HPDE6-E6E7 (cell line): ENCODE measurements around the gene YARS1.

Experiments
- DNase-seq: peaks from one replicate; pipeline ENCODE4 v3.0.0; 2011; ENCODE audit warnings: missing footprints; ENCODE audit errors: extremely low spot score

Gene YARS1

DNA sequence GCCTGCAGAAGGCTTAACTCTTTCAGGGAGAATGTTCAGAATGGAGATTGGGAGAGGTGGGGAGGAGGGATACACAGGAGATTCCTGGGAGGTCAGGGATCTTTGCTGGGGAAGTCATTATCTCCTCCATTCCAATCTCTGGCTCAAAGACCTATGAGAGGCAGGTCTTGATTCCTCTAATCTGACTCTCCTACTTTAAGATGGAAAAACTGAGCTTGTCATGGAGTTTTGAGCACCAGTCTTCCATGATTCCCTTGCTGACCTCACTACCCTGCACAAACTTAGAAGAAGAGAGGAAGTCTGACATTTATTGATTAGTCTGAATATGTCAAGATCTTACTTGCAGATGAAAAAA is 73.1 kb downstream of the YARS1 start:
- no peak for DNase-seq

DNA sequence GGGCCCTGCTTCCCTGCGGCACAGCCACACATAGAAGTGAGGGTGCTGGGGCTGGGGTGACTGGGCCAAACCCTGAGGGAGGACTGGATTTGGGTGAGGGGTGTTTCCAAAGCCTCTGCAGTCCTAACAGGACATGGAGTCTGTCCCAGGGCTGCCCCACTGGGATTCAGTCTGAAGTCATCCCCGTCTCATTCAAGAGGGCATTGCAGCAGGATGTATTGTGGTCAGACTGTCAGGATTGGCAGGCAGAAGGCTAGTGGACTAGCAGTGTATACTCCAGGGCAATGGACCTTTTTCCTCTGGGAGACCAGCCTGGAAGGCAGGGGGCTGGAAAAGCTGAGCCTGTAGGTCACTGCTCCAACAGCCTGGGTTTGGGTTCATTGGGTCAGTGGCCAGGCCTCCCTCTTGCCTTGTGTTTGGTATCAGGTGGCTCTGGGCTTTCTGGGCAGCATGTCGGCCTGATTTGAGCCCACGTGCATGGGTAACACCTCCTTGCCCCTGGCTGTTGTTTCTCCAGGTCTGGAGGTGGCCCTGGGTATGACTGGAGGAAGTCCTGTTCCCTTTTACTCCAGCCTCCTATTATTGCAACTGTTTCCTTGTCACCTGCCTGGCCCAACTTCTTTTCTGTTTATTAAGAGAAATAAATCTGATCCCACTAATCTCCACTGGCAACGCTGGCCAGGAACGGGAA is 73.6 kb downstream of the YARS1 start:
- DNase-seq = no peak

DNA sequence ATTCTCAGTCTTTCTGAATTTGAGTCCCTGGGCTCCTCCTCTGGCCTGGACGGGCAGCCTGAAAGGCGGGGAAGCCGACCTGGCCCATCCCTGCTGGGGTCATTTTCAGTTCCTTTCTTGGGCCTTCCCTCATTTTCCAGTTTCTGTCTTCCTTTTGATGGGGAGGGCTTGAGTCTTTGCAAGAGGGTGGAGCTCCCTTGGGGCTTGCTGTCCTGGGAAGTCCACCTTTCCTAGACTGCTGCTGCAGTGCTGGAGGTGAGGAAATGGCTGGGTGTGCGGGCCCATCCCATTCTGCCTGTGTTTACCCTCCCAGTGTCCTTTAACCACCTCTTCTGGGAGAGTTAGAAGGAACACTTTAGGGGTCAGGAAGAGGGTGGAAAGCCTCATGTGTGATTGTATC is 74.2 kb downstream of the YARS1 start:
- peak; percentile 42 for DNase-seq

GRCh38 chr1:32742199-32742947 is 74.8 kb downstream of the YARS1 start:
- peak; percentile 49 for DNase-seq

- peak; percentile 72 for DNase-seq
These were observed 75.6 kb downstream of the YARS1 start for GRCh38 chr1:32741413-32742198.

DNA sequence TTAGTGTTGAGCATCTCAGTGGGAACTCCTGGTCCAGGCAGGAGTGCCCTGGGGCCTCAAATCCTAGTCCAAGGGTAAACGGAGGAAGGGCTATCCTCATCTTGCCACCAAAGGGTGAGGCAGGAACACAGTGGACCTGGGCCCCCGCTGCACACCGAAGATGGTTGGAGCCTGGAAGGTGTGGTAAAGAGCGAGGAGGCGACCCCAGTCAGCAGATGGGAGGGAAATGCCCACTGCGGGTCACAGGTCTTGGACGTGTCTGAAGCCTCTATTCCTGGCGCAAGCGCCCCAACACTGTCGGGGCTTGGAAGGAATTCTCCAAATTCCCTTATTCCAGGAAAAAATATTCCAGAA is 76.1 kb downstream of the YARS1 start:
- no peak for DNase-seq

DNA sequence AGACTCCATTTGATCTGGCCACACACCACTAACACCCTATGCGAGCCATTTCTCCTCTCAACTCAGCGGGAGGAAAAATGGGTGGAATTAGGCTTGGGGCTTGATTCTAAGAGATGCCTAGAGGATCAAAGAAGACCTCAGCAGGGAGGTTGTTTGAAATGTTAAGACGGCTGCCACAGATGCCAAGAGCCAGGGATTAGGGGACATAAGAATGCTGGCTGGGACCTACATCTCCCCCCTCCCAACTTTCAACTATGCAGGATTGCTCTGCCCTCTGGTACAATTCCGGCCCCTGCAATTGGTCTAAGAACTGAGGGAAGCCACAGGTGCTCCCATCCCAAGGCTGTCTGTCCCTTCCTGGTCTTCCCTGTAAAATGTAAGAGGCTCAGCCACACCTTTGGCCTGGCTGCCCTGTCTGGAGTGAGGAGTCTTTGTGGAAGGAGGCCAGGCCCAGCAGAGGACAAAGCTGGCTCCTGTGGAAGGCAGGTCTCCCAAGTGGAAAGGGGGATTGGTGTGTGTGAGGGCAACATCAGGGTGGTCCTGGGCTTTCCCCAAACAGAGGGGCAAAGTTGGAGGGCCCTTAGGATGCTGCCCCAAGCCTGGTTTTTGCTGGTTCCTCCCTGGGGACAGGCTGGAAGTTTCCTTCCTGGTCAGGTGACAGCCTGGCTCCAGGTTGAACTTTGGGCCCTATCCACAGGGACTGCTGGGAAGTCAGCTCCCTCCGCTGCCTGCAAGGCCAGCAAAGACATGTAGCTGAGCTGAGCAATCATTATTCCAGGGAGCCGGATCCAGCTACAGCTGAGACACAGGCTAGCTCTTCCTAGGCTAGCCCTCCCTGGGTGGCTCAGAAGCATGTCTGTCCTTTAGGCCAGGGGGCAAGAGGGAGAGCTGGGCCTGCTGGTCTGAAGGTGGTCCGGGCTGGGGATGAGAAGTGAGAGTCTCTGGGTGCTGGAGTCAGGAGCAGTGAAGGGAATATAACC is 80.1 kb downstream of the YARS1 start:
- DNase-seq = no peak

DNA sequence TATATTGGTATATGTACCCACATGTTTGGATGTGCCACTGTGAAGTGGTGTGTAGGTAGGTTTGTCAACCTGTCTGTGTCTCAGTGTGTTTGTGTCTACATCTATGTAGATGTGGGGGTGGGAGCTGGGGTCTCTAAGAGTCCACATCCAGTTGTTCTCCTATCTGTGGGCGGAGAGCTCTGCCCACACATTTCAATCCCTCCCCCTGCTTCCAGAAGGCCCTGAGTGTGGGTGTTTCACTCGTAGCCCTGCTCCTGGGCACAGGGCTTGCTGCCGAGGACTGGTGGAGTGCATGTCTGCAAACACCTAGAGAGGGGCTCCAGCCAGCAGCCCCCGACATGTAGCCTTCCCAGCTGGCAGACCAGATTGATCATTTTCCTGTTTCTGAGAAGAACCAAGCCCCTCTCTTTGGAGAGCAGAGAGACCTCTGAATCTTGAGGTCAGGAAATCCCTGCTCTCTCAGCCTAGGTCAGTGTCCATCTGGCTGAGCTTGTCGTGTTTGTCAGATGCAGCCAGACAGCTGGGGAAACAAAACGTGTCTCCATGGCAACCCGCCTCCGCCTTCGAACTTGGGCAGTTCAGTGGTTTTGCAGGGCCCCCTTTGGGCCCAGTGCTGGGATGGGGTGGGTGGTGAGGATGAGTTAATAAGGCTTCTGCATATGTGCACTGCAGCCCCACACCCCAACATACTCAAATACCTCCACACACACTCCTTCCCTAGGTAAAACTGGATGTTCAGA is 83.4 kb downstream of the YARS1 start:
- DNase-seq = no peak

DNA sequence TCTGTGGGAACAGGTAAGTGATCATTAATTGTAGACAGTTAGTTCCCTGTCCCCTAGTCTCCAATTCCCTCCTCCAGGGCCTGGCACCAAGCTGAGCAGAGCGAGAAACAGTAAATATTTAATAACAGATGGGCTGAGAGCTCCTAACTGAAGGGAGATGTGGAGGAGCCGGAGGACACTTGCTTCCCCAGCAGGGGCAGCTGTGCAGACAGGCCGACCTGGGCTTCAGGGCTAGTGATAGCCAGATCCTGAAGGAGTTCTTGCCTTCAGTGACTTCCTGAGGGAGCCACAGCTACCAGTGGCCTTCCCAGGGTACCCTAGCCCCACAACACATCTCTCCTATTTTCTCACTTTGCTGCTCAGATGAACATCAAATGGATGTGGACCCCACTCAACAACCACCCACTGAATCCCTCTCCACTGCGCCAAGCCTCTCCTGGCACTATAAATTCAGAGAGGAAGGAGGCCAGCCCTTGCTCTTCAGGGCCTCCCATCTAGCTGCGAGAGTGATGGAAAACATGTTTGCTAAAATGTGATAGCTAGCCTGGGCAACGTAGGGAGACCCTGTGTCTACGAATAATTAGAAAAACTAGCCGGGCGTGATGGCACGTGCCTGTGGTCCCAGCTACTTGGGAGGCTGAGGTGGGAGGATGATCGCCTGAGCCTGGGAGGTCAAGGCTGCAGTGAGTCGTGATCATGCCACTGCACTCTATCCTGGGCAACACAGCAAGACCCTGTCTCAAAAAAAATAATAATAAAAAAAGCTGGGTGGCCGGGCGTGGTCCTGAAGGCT is 87.7 kb downstream of the YARS1 start:
- DNase-seq = no peak

GRCh38 chr1:32728413-32729077 is 88.6 kb downstream of the YARS1 start:
- no peak for DNase-seq

DNA sequence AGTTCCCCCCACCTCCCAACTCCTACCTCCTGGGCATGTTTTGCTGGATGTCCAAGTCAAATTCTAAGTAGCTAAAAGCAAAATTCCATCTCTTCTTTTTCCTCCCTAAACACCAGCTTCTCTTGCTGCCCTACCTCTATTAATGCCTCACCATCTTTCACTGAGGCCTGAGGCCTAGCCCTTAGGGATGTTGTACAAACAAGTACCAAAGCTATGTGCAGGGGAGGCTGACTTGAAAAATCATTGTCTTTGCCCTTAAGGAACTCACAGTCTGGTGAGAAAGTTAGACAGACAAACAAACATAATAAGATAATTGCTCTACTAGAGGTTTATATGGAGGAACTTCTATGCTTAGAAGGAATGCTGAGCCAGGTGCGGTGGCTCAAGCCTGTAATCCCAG is 89.3 kb downstream of the YARS1 start:
- DNase-seq = no peak

DNA sequence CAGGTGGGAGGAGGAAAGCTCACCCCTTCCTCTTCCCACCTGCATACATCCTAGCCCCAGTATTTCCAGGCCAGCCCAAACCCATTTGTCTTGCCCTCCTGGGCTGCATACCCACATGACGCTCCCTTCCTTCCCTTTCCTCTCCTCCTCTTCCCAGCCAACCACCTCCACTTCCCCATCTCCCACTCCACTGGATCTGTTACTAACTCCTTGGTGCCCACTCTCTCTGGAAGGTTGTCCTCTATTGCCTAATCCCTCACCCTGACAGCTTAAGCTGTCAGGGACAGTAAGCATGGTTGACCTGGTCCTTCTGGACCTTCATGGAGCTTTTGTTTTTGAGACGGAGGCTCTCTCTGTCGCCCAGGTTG is 91.6 kb downstream of the YARS1 start:
- no peak for DNase-seq
